T-cell (primary cell): Measurements from ENCODE around the gene COTL1. TPM values are rescaled to one million over a fixed set of nuclear protein-coding genes. Genes with fewer than 3 reads are reported as not detected.

ENCODE experiments used
- ATAC-seq, 4 experiments: fragments of 200-7000 bp in 3 of 4; fragments of 150-1000 bp in 1 of 4; cut with Tn5 transposase; replicated peaks in 1 of 4; 1 replicate in 3 of 4; 2 replicates in 1 of 4; pipeline ENCODE4 v1.10.0; 2021; ENCODE audit warnings: moderate library complexity in 3 of 4, mild to moderate bottlenecking in 2 of 4, moderate number of reproducible peaks in 1 of 4
- CTCF ChIA-PET, 2 donors: fragments of 300-600 bp; sonication (Branson Sonifier 250); formaldehyde crosslinking; loops; one replicate each; lab custom pipeline; 2022; ENCODE audit warnings: antibody characterized with exemption in 2 of 2; lab: Charles Lee
- POLR2A ChIA-PET, 2 donors: fragments of 300-600 bp; sonication (Branson Sonifier 250); formaldehyde crosslinking; loops; one replicate each; lab custom pipeline; 2022; ENCODE audit warnings: antibody characterized with exemption in 2 of 2; lab: Charles Lee
- DNase-seq, 35 experiments: peaks; one replicate each; pipeline versions ENCODE4 v3.0.0 to v3.0.0-alpha.2; 2013 to 2023
- H3K27ac ChIP-seq: one replicate; pipeline ENCODE4 v1.5.1; 2013; ENCODE audit warnings: low read length
- H3K27me3 ChIP-seq, 2 experiments: replicated peaks in 1 of 2; 1 replicate in 1 of 2; 2 replicates in 1 of 2; pipeline versions ENCODE4 v1.6.1 to v1.7.0; 2013; ENCODE audit warnings: low read length in 1 of 2, mixed read lengths in 1 of 2; ENCODE audit not compliant: control insufficient read depth in 2 of 2, insufficient read depth in 2 of 2; ENCODE audit errors: extremely low read depth in 1 of 2
- H3K36me3 ChIP-seq, 2 donors: 1 replicate in 1 of 2; 2 replicates in 1 of 2; pipeline versions ENCODE4 v1.6.1 to v1.7.0; 2013; ENCODE audit warnings: low read length in 1 of 2; ENCODE audit not compliant: control insufficient read depth in 2 of 2, insufficient read depth in 1 of 2; ENCODE audit errors: extremely low read depth in 1 of 2
- H3K4me1 ChIP-seq, 2 experiments: 1 replicate in 1 of 2; 2 replicates in 1 of 2; pipeline versions ENCODE4 v1.6.1 to v1.7.0; 2013; ENCODE audit warnings: low read length in 2 of 2, mixed read lengths in 1 of 2; ENCODE audit not compliant: insufficient read depth in 2 of 2, control insufficient read depth in 1 of 2; ENCODE audit errors: extremely low read depth in 1 of 2
- H3K4me3 ChIP-seq, 2 donors: 1 replicate in 1 of 2; 2 replicates in 1 of 2; pipeline versions ENCODE4 v1.5.1 to v1.7.0; 2013; ENCODE audit warnings: mild to moderate bottlenecking in 2 of 2, low read length in 1 of 2, moderate library complexity in 1 of 2; ENCODE audit not compliant: control insufficient read depth in 1 of 2; ENCODE audit errors: extremely low read depth in 1 of 2
- H3K9me3 ChIP-seq: 2 replicates; pipeline ENCODE4 v1.7.0; 2013
- H3K27ac Mint-ChIP-seq, 2 donors: one replicate each; pipeline ENCODE4 v1.8.0; 2020 to 2021; ENCODE audit warnings: mild to moderate bottlenecking in 2 of 2, mixed read lengths in 2 of 2
- H3K27me3 Mint-ChIP-seq, 2 donors: one replicate each; pipeline ENCODE4 v1.8.0; 2021 to 2022; ENCODE audit warnings: mixed read lengths in 2 of 2
- H3K36me3 Mint-ChIP-seq: one replicate; pipeline ENCODE4 v1.8.0; 2021; ENCODE audit warnings: mixed read lengths
- H3K4me1 Mint-ChIP-seq, 3 donors: one replicate each; pipeline ENCODE4 v1.8.0; 2020 to 2022; ENCODE audit warnings: mixed read lengths in 3 of 3, mild to moderate bottlenecking in 1 of 3
- H3K4me3 Mint-ChIP-seq, 3 donors: one replicate each; pipeline ENCODE4 v1.8.0; 2020 to 2022; ENCODE audit warnings: mild to moderate bottlenecking in 3 of 3, mixed read lengths in 3 of 3, moderate library complexity in 3 of 3
- H3K9me3 Mint-ChIP-seq, 3 donors: one replicate each; pipeline ENCODE4 v1.8.0; 2020 to 2022; ENCODE audit warnings: mixed read lengths in 3 of 3
- WGBS: methylation state at CpG from one replicate; pipeline ENCODE4 v1.1.5; 2013; ENCODE audit warnings: missing lambda C conversion rate; ENCODE audit not compliant: insufficient coverage; 5-methylcytosine and 5-hydroxymethylcytosine counted together
- total RNA-seq, 35 experiments: library from RNA in 6 of 35; stranded (reverse) in 6 of 35; fragments of 120-200 nt in 1 of 35; gene quantifications; one replicate each; pipeline versions ENCODE4 v1.2.1 to v1.2.4 and lab custom pipeline; 2013 to 2026

COTL1 gene
- total RNA-seq, 5 donors from 2014 or later (not counting 1 experiment from before 2014, with no cell fraction given) = 205 to 265 (median 221) TPM

GRCh38 chr16:84532855-84533486, 84.9 kb downstream of the COTL1 start:
- Mint-ChIP-seq H3K27me3 (no peaks in the 10 kb centered on the region), H3K36me3 (peaks cover 15% of the 10 kb centered on the region), H3K9me3 (peaks cover 4 to 6% (median 6%) of the 10 kb centered on the region in 3 donors), H3K4me1 (peaks cover 12 to 29% (median 15%) of the 10 kb centered on the region in 3 donors), H3K27ac (no peak overlapping the region), H3K4me3 (no peak overlapping the region)
- ChIA-PET POLR2A (no interaction called here), CTCF (no interaction called here)
- no peak overlapping the region for H3K4me3 ChIP-seq
- no peaks in the 10 kb centered on the region for H3K9me3 ChIP-seq
- H3K36me3 ChIP-seq = peaks cover 0 to 6% of the 10 kb centered on the region in 2 donors
- H3K27ac ChIP-seq = no peak overlapping the region
- DNase-seq = no peak
- no peak for ATAC-seq
- H3K27me3 ChIP-seq = no peaks in the 10 kb centered on the region
- WGBS = 79% methylated on average over 6 of the region's 11 CpGs
- H3K4me1 ChIP-seq = peaks cover 5 to 18% of the 10 kb centered on the region in 2 experiments

- DNase-seq = no peak
- H3K27ac Mint-ChIP-seq = peak overlapping the region in 1 of 2 donors; percentile 39
- Histone ChIP-seq H3K4me3 (no peak overlapping the region), H3K9me3 (no peaks in the 10 kb centered on the region), H3K27me3 (no peaks in the 10 kb centered on the region), H3K4me1 (peaks cover 5 to 14% of the 10 kb centered on the region in 2 experiments), H3K36me3 (peaks cover 0 to 6% of the 10 kb centered on the region in 2 donors), H3K27ac (no peak overlapping the region)
- WGBS = 100% methylated on average over 1 of the region's 10 CpGs
- H3K4me3 Mint-ChIP-seq = no peak overlapping the region
- peaks cover 4 to 6% (median 6%) of the 10 kb centered on the region in 3 donors for H3K9me3 Mint-ChIP-seq
- ATAC-seq = peak in 1 of 4 experiments; percentile 26
- H3K4me1 Mint-ChIP-seq = peaks cover 12 to 33% (median 13%) of the 10 kb centered on the region in 3 donors
- CTCF ChIA-PET = no interaction called here
- POLR2A ChIA-PET = no interaction called here
- H3K27me3 Mint-ChIP-seq = no peaks in the 10 kb centered on the region
- peaks cover 16% of the 10 kb centered on the region for H3K36me3 Mint-ChIP-seq
These were observed 85.6 kb downstream of the COTL1 start for GRCh38 chr16:84532291-84532724.

- POLR2A ChIA-PET = no interaction called here
- CTCF ChIA-PET = no interaction called here
- DNase-seq (no peak), ATAC-seq (no peak)
- H3K27me3 Mint-ChIP-seq = no peaks in the 10 kb centered on the region
- Histone ChIP-seq H3K4me3 (no peak overlapping the region), H3K36me3 (peaks cover 0 to 6% of the 10 kb centered on the region in 2 donors), H3K27me3 (no peaks in the 10 kb centered on the region), H3K27ac (no peak overlapping the region), H3K9me3 (no peaks in the 10 kb centered on the region), H3K4me1 (peaks cover 5 to 14% of the 10 kb centered on the region in 2 experiments)
- H3K27ac Mint-ChIP-seq = no peak overlapping the region
- H3K4me1 Mint-ChIP-seq = peaks cover 12 to 33% (median 13%) of the 10 kb centered on the region in 3 donors
- H3K4me3 Mint-ChIP-seq = no peak overlapping the region
- peaks cover 4 to 6% (median 6%) of the 10 kb centered on the region in 3 donors for H3K9me3 Mint-ChIP-seq
- peaks cover 18% of the 10 kb centered on the region for H3K36me3 Mint-ChIP-seq
- 87% methylated on average over 8 of the region's 9 CpGs for WGBS
These were observed 86.2 kb downstream of the COTL1 start for GRCh38 chr16:84531671-84532111.

DNA sequence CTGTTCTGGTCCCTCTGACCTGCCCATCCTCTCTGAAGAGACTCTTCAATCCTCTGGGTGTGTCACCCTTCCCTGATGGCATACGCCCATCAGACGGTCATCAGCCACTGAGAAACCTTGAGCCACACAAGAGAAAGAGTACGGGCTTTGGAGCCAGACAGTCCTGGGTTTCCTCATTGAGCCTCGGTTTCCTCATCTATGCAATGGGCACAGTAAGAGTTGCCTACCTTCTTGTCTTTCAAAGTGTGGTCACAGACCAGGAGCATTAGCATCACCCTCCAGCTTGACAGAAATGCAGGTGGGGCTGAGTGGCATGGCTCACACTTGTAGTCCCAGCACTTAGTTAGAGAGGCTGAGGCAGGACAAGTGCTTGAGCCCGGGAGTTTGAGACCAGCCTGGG, 87.3 kb downstream of the COTL1 start:
- no peak for DNase-seq
- no peak overlapping the region for H3K27ac Mint-ChIP-seq
- H3K4me1 ChIP-seq = peaks cover 5 to 14% of the 10 kb centered on the region in 2 experiments
- H3K27me3 ChIP-seq = no peaks in the 10 kb centered on the region
- no peaks in the 10 kb centered on the region for H3K27me3 Mint-ChIP-seq
- no peak overlapping the region for H3K4me3 Mint-ChIP-seq
- 97% methylated on average over 3 of the region's 5 CpGs for WGBS
- peaks cover 11 to 25% (median 12%) of the 10 kb centered on the region in 3 donors for H3K4me1 Mint-ChIP-seq
- no peak overlapping the region for H3K4me3 ChIP-seq
- H3K27ac ChIP-seq = no peak overlapping the region
- POLR2A ChIA-PET = no interaction called here
- peaks cover 0 to 6% of the 10 kb centered on the region in 2 donors for H3K36me3 ChIP-seq
- peaks cover 18% of the 10 kb centered on the region for H3K36me3 Mint-ChIP-seq
- CTCF ChIA-PET = interaction anchor here in 1 of 2 donors (0.7 kb wide), 1 partner anchor 193 kb away, joined by 3 read pairs; no protein-coding TSS in a partner anchor
- peaks cover 4 to 6% (median 6%) of the 10 kb centered on the region in 3 donors for H3K9me3 Mint-ChIP-seq
- no peaks in the 10 kb centered on the region for H3K9me3 ChIP-seq
- no peak for ATAC-seq

GRCh38 chr16:84529607-84530006, 88.3 kb downstream of the COTL1 start:
- Mint-ChIP-seq H3K27ac (no peak overlapping the region), H3K9me3 (peaks cover 4 to 6% (median 6%) of the 10 kb centered on the region in 3 donors), H3K27me3 (no peaks in the 10 kb centered on the region), H3K36me3 (peaks cover 18% of the 10 kb centered on the region), H3K4me3 (no peak overlapping the region), H3K4me1 (peaks cover 11 to 20% (median 12%) of the 10 kb centered on the region in 3 donors)
- H3K4me3 ChIP-seq = no peak overlapping the region
- no peaks in the 10 kb centered on the region for H3K27me3 ChIP-seq
- no peak for DNase-seq
- CTCF ChIA-PET = interaction anchor here in 1 of 2 donors (0.6 kb wide), 1 partner anchor 397 kb away, joined by 3 read pairs; no protein-coding TSS in a partner anchor
- no peak for ATAC-seq
- no peaks in the 10 kb centered on the region for H3K9me3 ChIP-seq
- no peak overlapping the region for H3K27ac ChIP-seq
- peaks cover 0 to 6% of the 10 kb centered on the region in 2 donors for H3K36me3 ChIP-seq
- H3K4me1 ChIP-seq = peaks cover 5 to 14% of the 10 kb centered on the region in 2 experiments
- POLR2A ChIA-PET = no interaction called here
- 83% methylated on average over 1 of the region's 3 CpGs for WGBS

DNA sequence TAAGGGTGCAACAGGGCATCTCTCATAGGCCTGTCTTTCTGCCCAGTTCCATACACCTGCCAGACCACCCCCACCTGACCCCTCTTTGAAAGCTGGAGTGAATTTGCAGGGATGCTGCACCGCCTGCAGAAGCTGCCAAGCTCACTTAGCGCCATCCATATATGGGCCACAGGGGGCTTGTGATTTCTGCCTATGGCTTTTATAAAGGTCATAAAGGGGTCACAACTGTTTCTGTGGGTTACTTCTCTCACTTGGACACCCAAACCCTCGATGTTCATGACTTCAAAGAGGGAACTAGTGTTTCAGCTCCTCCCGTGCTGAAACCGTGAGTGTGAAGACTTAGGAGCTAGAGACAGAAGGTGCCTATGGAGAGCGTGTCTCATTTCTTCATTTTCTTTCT, 89.6 kb downstream of the COTL1 start:
- no peak overlapping the region for H3K27ac ChIP-seq
- Mint-ChIP-seq H3K9me3 (peaks cover 4 to 6% (median 6%) of the 10 kb centered on the region in 3 donors), H3K4me1 (peaks cover 12 to 20% (median 14%) of the 10 kb centered on the region in 3 donors), H3K27me3 (no peaks in the 10 kb centered on the region), H3K36me3 (peaks cover 18% of the 10 kb centered on the region), H3K27ac (no peak overlapping the region), H3K4me3 (no peak overlapping the region)
- 92% methylated on average over 2 of the region's 6 CpGs for WGBS
- no peaks in the 10 kb centered on the region for H3K27me3 ChIP-seq
- ChIA-PET POLR2A (no interaction called here), CTCF (no interaction called here)
- DNase-seq (no peak), ATAC-seq (no peak)
- H3K4me1 ChIP-seq = peaks cover 5 to 10% of the 10 kb centered on the region in 2 experiments
- no peak overlapping the region for H3K4me3 ChIP-seq
- H3K36me3 ChIP-seq = peaks cover 0 to 6% of the 10 kb centered on the region in 2 donors
- no peaks in the 10 kb centered on the region for H3K9me3 ChIP-seq
